ENCODE results near the gene MED13L. TPM values are rescaled to one million over a fixed set of nuclear protein-coding genes. Genes with fewer than 3 reads are reported as not detected.

The MED13L gene
- total and polyA plus RNA-seq, 4 donors: 7.9 to 94.0 (median 37.7) TPM

DNA sequence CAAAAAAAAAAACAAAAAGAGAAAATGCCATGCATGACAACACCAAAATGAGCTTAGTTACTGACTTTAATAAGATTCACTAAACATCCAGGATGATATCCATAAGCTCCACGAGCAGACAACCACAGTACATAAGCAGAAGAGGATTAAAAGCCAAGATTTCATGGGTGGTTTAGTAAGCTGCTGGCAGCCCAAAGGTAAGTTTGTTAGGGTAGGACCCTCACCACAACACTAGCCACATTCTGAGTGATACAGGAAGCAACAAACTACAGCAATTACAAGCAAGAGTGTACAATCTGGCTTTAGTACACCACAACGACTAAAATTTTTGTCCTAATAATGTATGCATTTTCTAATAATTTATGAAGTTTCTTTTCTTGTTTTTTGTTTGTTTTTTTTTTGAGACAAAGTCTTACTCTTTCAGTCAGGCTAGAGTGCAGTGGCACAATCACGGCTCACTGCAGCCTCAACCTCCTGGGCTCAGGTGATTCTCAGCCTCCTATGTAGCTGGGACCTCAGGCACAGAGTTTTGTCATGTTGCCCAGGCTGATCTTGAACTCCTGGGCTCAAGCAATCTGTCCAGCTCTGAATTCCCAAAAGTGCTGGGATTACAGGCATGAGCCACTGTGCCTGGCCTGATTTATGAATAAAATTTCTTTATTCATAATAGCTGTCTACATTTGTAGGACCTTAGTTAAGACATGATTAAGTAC, 221.4 kb downstream of the MED13L start:
- Histone ChIP-seq H3K4me3 (ENCODE audit: low read depth in 1 of 3, low read length in 3 of 3) (no peak overlapping the region), H3K36me3 (ENCODE audit: control insufficient read depth in 4 of 4, insufficient read depth in 3 of 4, low read depth in 1 of 4, low read length in 3 of 4) (no peaks in the 10 kb centered on the region), H3K4me1 (ENCODE audit: control insufficient read depth in 4 of 4, insufficient read depth in 4 of 4, low read length in 3 of 4) (peaks cover 4 to 13% (median 9%) of the 10 kb centered on the region in 4 donors), H3K27me3 (ENCODE audit: control insufficient read depth in 4 of 4, insufficient read depth in 4 of 4, low read length in 3 of 4) (no peaks in the 10 kb centered on the region), H3K27ac (ENCODE audit: low read depth in 1 of 2, low read length in 2 of 2) (no peak overlapping the region), H3K9me3 (ENCODE audit: control insufficient read depth in 4 of 4, low read length in 3 of 4) (no peaks in the 10 kb centered on the region), H3K9ac (ENCODE audit: low read depth in 1 of 2, low read length in 2 of 2) (no peak overlapping the region)
- WGBS: 94% methylated on average over 3 of the region's 3 CpGs
- DNase-seq (ENCODE audit: low spot score): no peak
- TF ChIP-seq NR2F2 (IDR thresholded peaks at IDR 0.05) (no peak), TAF1 (conservative IDR thresholded peaks at IDR 0.05) (no peak), HNF4G (IDR thresholded peaks at IDR 0.05) (no peak), REST (IDR thresholded peaks at IDR 0.05) (no peak), RAD21 (IDR thresholded peaks at IDR 0.05) (no peak), FOXA2 (IDR thresholded peaks at IDR 0.05) (no peak), CTCF (IDR thresholded peaks at IDR 0.05; ENCODE audit: low read depth, low read length, missing input control) (no peak), YY1 (IDR thresholded peaks at IDR 0.05) (no peak), ATF3 (IDR thresholded peaks at IDR 0.05) (no peak), HNF4A (conservative IDR thresholded peaks at IDR 0.05) (no peak)
- TF ChIP-seq, protein P1, sequence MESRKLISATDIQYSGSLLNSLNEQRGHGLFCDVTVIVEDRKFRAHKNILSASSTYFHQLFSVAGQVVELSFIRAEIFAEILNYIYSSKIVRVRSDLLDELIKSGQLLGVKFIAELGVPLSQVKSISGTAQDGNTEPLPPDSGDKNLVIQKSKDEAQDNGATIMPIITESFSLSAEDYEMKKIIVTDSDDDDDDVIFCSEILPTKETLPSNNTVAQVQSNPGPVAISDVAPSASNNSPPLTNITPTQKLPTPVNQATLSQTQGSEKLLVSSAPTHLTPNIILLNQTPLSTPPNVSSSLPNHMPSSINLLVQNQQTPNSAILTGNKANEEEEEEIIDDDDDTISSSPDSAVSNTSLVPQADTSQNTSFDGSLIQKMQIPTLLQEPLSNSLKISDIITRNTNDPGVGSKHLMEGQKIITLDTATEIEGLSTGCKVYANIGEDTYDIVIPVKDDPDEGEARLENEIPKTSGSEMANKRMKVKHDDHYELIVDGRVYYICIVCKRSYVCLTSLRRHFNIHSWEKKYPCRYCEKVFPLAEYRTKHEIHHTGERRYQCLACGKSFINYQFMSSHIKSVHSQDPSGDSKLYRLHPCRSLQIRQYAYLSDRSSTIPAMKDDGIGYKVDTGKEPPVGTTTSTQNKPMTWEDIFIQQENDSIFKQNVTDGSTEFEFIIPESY (IDR thresholded peaks at IDR 0.05): no peak

- TF ChIP-seq HNF4G (IDR thresholded peaks at IDR 0.05): no peak
- no peak for TF ChIP-seq RXRA (IDR thresholded peaks at IDR 0.05)
- TF ChIP-seq, protein P2, sequence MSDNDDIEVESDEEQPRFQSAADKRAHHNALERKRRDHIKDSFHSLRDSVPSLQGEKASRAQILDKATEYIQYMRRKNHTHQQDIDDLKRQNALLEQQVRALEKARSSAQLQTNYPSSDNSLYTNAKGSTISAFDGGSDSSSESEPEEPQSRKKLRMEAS (IDR thresholded peaks at IDR 0.05): no peak
- TF ChIP-seq YY1 (IDR thresholded peaks at IDR 0.05): no peak
- TF ChIP-seq GABPA (IDR thresholded peaks at IDR 0.05 in 1 of 2, conservative IDR thresholded peaks at IDR 0.05 in 1 of 2): no peak
- no peak for TF ChIP-seq HNF4A (conservative IDR thresholded peaks at IDR 0.05)
- TF ChIP-seq FOXA1 (IDR thresholded peaks at IDR 0.05): no peak
- TF ChIP-seq FOXA2 (IDR thresholded peaks at IDR 0.05): no peak
- TF ChIP-seq, protein P1 (IDR thresholded peaks at IDR 0.05): no peak
- TF ChIP-seq TAF1 (conservative IDR thresholded peaks at IDR 0.05): no peak
- TF ChIP-seq EGR1 (IDR thresholded peaks at IDR 0.05; ENCODE audit: low read depth in 2 of 2): no peak
- Histone ChIP-seq H3K4me3 (ENCODE audit: low read depth in 1 of 3, low read length in 3 of 3) (no peak overlapping the region), H3K27me3 (ENCODE audit: control insufficient read depth in 4 of 4, insufficient read depth in 4 of 4, low read length in 3 of 4) (no peaks in the 10 kb centered on the region), H3K27ac (ENCODE audit: low read depth in 1 of 2, low read length in 2 of 2) (peak overlapping the region in 1 of 2 donors; percentile 54), H3K4me1 (ENCODE audit: control insufficient read depth in 4 of 4, insufficient read depth in 4 of 4, low read length in 3 of 4) (peaks cover 8 to 14% (median 12%) of the 10 kb centered on the region in 4 donors), H3K36me3 (ENCODE audit: control insufficient read depth in 4 of 4, insufficient read depth in 3 of 4, low read depth in 1 of 4, low read length in 3 of 4) (no peaks in the 10 kb centered on the region), H3K9me3 (ENCODE audit: control insufficient read depth in 4 of 4, low read length in 3 of 4) (no peaks in the 10 kb centered on the region), H3K9ac (ENCODE audit: low read depth in 1 of 2, low read length in 2 of 2) (no peak overlapping the region)
- DNase-seq (ENCODE audit: low spot score): no peak
- 83% methylated on average over 2 of the region's 2 CpGs for WGBS
Measured at GRCh38 chr12:116054280-116054679, 223.2 kb downstream of the MED13L start.
